Esophagus muscularis mucosa (tissue), 4 donors: Measurements from ENCODE around the gene NTN5. TPM values are rescaled to one million over a fixed set of nuclear protein-coding genes. Genes with fewer than 3 reads are reported as not detected.
"Not testable (repeated sequence)": the region's sequence is repeated elsewhere in the genome, so short reads cannot be mapped to it uniquely, and the experiment has no call there.

Experiments used
- DNase-seq: peaks from one replicate; pipeline ENCODE4 v3.0.0-alpha.2; 2017; ENCODE audit errors: extremely low spot score
- H3K27ac ChIP-seq, 4 donors: fragments of 200-600 bp; sonication (generic); replicated peaks in 1 of 4; 1 replicate in 3 of 4; 2 replicates in 1 of 4; pipeline ENCODE4 v1.5.1; 2016 to 2019; ENCODE audit warnings: mild to moderate bottlenecking in 1 of 4
- H3K27me3 ChIP-seq, 4 donors: fragments of 200-600 bp; sonication (generic); one replicate each; pipeline versions ENCODE4 v1.5.1 to v1.6.0; 2016 to 2019
- H3K36me3 ChIP-seq, 4 donors: fragments of 200-600 bp; sonication (generic); one replicate each; pipeline ENCODE4 v1.5.1; 2016 to 2019
- H3K4me1 ChIP-seq, 4 donors: fragments of 200-600 bp; sonication (generic); one replicate each; pipeline ENCODE4 v1.5.1; 2016 to 2019
- H3K4me3 ChIP-seq, 4 donors: fragments of 200-600 bp; sonication (generic); 1 replicate in 2 of 4; 2 replicates in 2 of 4; pipeline ENCODE4 v1.5.1; 2016 to 2019; ENCODE audit warnings: mild to moderate bottlenecking in 4 of 4, moderate library complexity in 1 of 4
- H3K9me3 ChIP-seq, 4 donors: fragments of 200-600 bp; sonication (generic); 1 replicate in 3 of 4; 2 replicates in 1 of 4; pipeline ENCODE4 v1.5.1; 2016 to 2019
- EP300 ChIP-seq: sonication (generic); formaldehyde crosslinking; IDR thresholded peaks from one replicate; pipeline ENCODE4 v1.6.1; 2017; ENCODE audit warnings: antibody characterized with exemption
- POLR2A ChIP-seq: fragments of 450-650 bp; IDR thresholded peaks from one replicate; pipeline ENCODE4 v1.6.1; 2017; ENCODE audit warnings: antibody characterized with exemption, moderate library complexity, mild to moderate bottlenecking, low read depth
- POLR2AphosphoS5 ChIP-seq, 2 donors: sonication (generic); formaldehyde crosslinking; IDR thresholded peaks; one replicate each; pipeline ENCODE4 v1.6.1; 2017; ENCODE audit warnings: antibody characterized with exemption in 2 of 2
- WGBS: methylation state at CpG from one replicate; pipeline ENCODE4 v1.1.5; 2018; 5-methylcytosine and 5-hydroxymethylcytosine counted together
- intact Hi-C: fragments of 100-400 bp; cut with DNase I; formaldehyde crosslinking; loops from one replicate; pipeline ENCODE4 v1.15.1; 2023
- total RNA-seq, 4 donors: library from RNA; depleted of rRNA; stranded (reverse); fragments of >200 nt; gene quantifications; one replicate each; pipeline versions ENCODE4 v1.1.0 to v1.2.1, GENCODE V29; 2016
- TF ChIP-seq, protein P1 (sequence below), 3 experiments: fragments of 200-600 bp in 2 of 3; fragments of 450-650 bp in 1 of 3; sonication (generic) in 2 of 3; IDR thresholded peaks; one replicate each; pipeline ENCODE4 v1.5.1; 2017 to 2019; ENCODE audit warnings: antibody characterized with exemption in 3 of 3, mild to moderate bottlenecking in 2 of 3, moderate library complexity in 1 of 3

Gene NTN5
- total RNA-seq, 4 donors from 2014 or later: under 0.01 to 0.34 (median 0.17) TPM; not detected in 1

DNA sequence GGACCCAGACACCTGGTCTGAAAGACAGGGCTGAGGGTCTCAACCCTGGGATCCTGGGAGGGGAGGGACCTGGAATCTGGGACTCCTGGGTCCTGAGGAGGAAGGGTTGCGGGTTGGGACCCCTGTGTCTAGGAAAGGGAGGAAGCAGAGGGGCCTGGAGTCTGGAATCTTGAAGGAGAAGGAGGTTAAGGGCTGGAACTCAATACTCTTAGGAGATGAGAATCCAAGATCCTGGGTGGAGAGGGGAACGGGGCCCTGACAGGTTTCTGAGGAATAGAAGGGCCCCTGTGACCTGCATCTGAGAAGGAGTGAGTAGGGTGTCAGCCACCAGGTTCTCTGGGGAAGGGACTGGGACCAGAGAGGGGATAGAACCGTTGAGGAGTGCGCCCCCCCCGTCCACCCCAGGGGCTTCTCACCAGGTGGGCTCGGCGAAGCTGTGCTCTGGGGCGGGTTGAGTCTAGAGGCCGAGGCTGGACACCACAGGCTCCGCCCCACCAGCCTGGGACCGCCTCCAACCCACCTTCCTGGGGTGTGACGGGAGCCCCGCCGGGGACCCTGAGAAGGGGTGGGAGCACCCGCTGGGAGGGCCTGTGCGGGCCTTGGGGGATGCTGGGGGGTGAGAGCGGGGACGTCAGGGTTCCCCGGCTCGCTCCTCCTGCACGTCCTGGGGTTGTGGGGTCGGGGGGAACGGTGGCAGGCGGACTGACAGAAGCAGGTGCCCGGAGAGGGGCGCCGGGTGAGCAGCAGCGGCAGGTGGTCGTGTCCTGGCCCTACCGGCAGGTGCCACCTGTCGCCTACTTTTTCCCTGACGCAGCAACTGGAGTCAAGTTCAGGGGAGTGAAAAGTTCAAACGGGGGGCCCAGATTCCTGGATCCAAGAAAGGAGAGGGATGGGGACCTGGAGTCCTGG is 46.7 kb upstream of the NTN5 start, which contains the start of gene MAMSTR:
MAMSTR (minus strand) TSS at position 463 of the 909 bp plus-strand sequence. CDS start 694 bp downstream, outside the sequence.
- H3K27me3 ChIP-seq: no peaks in the 10 kb centered on the region
- H3K9me3 ChIP-seq: no peaks in the 10 kb centered on the region
- peaks cover 0 to 31% (median 7%) of the 10 kb centered on the region in 4 donors for H3K36me3 ChIP-seq
- peak within 1 kb of the TSS; percentile 57 to 65 (median 60) for H3K4me3 ChIP-seq
- 75% methylated on average over 33 of the region's 33 CpGs for WGBS
- no peak for DNase-seq
- H3K4me1 ChIP-seq: peaks cover 59 to 69% (median 67%) of the 10 kb centered on the region in 4 donors
- intact Hi-C loops: no loop called here
- peak within 1 kb of the TSS; percentile 87 to 94 (median 88) for H3K27ac ChIP-seq
- TF ChIP-seq EP300 (no peak), POLR2A (no peak), POLR2AphosphoS5 (IDR thresholded peaks at IDR 0.05) (peak in 1 of 2 donors; percentile 13)
- TF ChIP-seq, protein P1, sequence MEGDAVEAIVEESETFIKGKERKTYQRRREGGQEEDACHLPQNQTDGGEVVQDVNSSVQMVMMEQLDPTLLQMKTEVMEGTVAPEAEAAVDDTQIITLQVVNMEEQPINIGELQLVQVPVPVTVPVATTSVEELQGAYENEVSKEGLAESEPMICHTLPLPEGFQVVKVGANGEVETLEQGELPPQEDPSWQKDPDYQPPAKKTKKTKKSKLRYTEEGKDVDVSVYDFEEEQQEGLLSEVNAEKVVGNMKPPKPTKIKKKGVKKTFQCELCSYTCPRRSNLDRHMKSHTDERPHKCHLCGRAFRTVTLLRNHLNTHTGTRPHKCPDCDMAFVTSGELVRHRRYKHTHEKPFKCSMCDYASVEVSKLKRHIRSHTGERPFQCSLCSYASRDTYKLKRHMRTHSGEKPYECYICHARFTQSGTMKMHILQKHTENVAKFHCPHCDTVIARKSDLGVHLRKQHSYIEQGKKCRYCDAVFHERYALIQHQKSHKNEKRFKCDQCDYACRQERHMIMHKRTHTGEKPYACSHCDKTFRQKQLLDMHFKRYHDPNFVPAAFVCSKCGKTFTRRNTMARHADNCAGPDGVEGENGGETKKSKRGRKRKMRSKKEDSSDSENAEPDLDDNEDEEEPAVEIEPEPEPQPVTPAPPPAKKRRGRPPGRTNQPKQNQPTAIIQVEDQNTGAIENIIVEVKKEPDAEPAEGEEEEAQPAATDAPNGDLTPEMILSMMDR (IDR thresholded peaks at IDR 0.05): no peak

DNA sequence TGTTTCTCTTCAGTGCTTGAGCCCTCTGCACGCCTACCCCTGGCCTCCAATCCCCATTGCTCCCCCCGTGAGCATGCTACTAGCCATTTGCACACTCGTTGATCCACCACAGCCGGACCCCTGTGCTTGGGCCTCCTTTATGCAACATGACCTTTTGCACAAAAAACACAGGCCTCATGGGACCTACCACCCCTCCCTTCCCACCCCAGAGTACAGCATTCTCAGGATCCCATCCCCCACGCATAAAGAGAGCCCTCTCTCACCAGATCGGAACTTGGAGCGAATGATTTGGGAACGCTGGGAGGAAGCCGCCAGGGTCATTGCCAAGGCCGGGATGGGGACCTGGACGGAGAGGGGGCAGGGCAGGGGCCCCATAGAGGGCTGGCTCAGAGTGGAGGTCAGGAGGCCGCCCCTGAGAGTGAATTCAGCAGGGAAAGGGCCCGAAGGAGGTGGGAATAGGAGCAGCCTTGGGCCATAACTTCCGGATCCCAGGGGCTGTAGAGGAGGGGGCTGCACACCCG is 46.0 kb upstream of the NTN5 start:
- intact Hi-C loops: no loop called here
- H3K9me3 ChIP-seq: no peaks in the 10 kb centered on the region
- H3K36me3 ChIP-seq: peaks cover 0 to 25% (median 5%) of the 10 kb centered on the region in 4 donors
- TF ChIP-seq EP300: no peak
- no peak for TF ChIP-seq POLR2AphosphoS5 (IDR thresholded peaks at IDR 0.05)
- no peak for TF ChIP-seq POLR2A
- TF ChIP-seq, protein P1 (IDR thresholded peaks at IDR 0.05): no peak
- no peak for DNase-seq
- no peak overlapping the region for H3K4me3 ChIP-seq
- 54% methylated on average over 14 of the region's 15 CpGs for WGBS
- H3K27me3 ChIP-seq: no peaks in the 10 kb centered on the region
- peaks cover 52 to 64% (median 63%) of the 10 kb centered on the region in 4 donors for H3K4me1 ChIP-seq
- peak overlapping the region; percentile 87 to 94 (median 88) for H3K27ac ChIP-seq

DNA sequence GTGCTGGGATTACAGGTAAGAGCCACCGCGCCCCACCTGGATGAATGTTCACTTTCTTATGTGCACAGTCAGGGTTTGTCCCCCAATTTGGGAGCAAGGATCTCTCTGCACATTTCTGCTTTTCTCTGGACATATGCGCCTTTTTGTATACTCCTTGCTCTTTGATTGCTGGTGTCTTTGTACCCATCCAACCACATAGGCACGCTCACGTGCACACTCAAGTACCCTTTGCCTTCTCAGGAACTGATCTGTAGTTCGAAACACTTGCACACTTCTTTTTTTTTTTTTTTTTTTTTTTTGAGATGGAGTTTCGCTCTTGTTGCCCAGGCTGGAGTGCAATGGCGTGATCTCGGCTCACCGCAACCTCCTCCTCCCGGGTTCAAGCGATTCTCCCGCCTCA is 45.3 kb upstream of the NTN5 start:
- 99% methylated on average over 13 of the region's 13 CpGs for WGBS

DNA sequence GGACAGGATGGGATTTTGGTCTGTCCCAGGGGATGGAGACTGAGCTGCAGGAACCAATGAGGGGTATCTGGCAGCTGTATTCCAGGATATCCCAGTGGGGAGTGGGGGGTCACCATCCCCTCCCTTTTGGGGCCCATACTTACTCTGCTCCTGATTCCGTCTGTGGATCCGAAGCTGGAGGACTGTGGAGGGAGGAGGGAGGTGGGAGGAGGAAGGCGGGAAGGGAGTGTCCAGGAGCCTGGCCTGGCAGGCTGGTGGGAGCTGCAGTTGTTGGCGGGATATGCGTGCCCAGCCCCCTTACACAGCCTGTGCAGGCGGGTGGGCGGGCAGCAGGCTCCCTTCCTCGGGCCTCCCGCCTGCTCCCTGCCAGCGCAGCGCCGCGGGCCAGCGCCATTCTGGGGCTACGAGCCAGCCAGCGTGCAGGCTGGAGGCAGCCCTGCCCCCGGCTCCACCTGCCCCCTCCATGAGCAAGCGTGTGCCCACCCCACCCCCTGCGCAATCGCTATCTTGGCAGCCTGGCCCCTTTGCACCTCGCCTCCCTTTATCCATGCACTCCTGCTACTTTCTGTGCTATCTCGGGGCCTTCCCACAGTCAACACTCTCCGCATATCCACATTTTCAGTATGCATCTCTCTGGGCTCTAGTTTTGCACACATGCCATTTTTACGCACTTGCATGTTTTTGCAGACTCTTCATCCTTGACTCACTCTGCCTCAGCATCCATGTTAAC is 43.9 kb upstream of the NTN5 start:
- no peak for DNase-seq
- Histone ChIP-seq H3K27me3 (no peaks in the 10 kb centered on the region), H3K27ac (peak overlapping the region; percentile 88 to 90 (median 88)), H3K4me3 (peak overlapping the region; percentile 37 to 48 (median 46)), H3K36me3 (peaks cover 0 to 6% (median under 1%) of the 10 kb centered on the region in 4 donors), H3K9me3 (no peaks in the 10 kb centered on the region), H3K4me1 (peaks cover 59 to 78% (median 75%) of the 10 kb centered on the region in 4 donors)
- intact Hi-C loops: no loop called here
- WGBS: 12% methylated on average over 22 of the region's 24 CpGs
- TF ChIP-seq POLR2AphosphoS5 (IDR thresholded peaks at IDR 0.05) (peak in 1 of 2 donors; percentile 25), EP300 (no peak), POLR2A (no peak)
- TF ChIP-seq, protein P1 (IDR thresholded peaks at IDR 0.05): no peak

More for the DNA sequence above, 45.3 kb upstream of the NTN5 start:
- intact Hi-C loops, H3K27ac ChIP-seq, DNase-seq, H3K4me3 ChIP-seq, H3K27me3 ChIP-seq, H3K9me3 ChIP-seq: not testable (repeated sequence)
- peaks cover 0 to 20% (median 4%) of the 10 kb centered on the region in 4 donors for H3K36me3 ChIP-seq
- peaks cover 55 to 71% (median 69%) of the 10 kb centered on the region in 4 donors for H3K4me1 ChIP-seq
